Stimulated activated CD4-positive, alpha-beta T cell treated with anti-CD3 and anti-CD28 coated beads, Interleukin-1b, Interleukin-23, amount 100 ng/mL, for 4 hours (primary cell): ENCODE data around the gene DYNLT2.

ENCODE experiments used
- DNase-seq, 2 donors: peaks; one replicate each; pipeline ENCODE4 v3.0.0-alpha.2; 2020; ENCODE audit warnings: low read depth in 2 of 2

The DYNLT2 gene

DNA sequence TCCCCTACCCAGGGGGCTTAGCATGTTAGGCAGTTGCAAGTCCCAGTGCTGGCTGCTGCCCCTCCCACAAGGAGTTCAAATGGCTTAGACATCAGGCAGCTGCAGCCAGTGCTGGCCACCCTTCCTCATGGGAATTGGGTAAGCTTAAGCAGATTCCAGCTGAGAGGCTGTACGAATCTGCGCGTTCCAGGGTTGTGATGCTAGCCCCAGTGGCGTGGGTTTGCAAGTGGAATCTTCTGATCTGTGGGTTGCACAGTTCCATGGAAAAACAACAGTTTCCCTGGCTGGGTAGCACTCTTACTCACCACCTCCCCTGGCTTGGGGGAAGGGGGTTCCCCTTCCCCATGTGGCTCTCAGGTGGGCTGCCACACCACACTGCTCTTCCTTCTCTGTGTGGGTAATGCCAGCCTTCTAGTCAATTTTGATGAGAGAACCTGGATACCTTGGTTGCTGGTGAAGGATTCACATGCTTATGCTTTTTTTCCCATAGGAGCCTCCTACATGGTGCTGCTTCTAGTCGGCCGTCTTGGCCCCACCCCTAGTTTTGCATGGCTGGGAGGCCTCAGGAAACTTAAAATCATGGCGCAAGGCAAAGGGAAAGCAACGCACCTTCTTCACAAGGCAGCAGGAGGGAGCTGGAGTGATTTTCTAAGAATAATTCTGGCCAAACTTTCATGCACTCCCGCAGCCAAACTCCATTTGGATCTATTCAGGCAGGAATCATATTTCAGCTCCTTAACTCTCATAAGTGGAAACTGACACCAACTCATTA is 13.0 kb downstream of the DYNLT2 start:
- no peak for DNase-seq

DNA sequence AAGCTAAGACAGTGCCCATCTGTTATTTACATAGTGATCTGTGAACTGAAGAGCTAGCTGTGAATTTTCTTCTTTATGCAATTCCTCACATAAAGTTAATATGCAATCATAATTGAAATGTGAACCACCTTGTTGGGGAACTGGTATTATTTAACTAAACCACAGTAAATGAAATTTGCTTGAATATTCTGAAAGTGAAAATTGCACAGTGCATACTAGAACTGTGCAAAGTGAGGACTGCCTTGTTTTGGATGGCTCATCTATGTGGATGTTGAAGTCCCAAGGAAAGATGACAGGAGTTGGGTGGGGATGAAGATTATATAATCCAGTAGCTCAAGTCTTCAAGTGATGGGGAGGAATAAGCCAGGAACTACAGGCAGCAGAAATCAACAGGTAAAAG is 21.4 kb downstream of the DYNLT2 start:
- no peak for DNase-seq

DNA sequence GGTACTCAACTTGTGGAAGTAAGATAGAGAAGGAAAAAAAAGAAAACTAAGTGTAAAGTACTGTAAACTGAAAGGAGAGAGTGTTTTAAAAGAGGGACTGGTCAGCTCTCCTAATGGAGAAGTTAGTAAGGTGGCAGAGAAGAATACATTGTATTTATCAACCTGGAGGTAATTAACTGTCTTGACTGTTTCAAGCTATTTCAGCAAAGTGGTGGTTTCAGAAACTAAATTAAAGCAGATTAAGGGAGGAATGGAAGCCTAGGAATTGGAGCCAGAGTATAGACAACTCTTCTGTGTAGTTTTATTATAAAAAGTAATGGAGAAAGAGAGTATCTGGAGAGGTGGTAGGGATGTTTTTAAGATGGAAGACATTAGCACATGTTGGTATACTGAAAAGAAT is 24.4 kb downstream of the DYNLT2 start:
- DNase-seq: no peak

DNA sequence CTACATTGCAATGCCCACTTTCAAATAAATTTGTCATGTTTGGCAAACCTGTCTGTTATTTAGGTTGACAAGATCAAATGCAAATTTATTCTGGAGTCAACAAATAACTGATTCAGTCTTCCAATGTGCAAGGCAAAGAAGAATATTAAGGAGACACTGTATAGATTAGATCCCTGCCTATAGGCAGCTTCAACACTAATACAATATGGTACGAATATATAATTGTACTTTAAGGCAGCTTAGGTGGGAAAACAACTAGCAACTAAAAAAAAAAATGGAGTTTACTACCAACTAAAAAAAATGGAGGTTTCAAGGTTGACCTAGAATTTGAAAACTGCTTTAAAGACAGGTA is 25.3 kb downstream of the DYNLT2 start:
- no peak for DNase-seq

DNA sequence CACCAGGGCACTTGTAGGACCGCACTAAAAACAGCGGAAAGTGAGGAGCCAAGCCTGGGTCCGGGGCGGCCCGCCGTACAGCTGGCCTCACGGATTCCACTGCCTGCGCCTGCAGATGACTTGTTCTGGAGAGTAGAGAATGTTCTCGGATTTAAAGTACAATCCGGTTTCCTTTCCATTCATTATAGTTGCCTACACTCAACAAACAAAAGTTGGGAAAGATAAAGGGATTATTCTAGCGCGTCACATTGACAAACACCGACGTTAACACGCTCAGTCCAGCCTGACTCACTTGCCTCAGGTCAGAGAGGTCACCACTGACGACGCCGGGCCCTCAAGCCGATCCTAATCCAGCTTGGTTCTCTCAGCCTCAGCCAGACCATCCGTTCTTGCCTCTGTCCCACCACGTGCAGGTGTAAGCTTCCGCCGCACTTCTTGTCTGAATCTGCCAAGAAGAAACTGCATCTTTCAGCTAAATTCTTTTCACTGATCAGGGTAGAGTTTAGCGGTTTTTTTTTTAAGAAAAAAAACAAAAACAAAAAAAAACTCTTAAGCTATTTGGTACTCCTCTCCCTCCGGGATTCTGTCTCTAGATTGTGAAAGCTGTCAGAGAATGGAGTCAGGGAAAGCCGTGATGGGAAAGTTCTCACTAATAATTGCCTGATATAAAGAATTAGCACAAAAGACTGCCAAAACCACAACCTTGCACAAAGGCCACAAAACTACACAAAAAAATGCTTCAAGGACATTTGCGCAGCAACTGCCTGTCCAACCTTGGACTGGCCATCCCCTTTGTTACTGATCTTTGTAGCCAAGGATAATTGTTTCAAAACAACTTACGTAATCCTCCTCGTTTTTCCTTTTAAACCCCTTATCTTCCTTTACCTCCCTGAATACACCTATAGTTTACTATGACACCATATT is 26.0 kb downstream of the DYNLT2 start:
- DNase-seq: peak in 1 of 2 donors; percentile 10

DNA sequence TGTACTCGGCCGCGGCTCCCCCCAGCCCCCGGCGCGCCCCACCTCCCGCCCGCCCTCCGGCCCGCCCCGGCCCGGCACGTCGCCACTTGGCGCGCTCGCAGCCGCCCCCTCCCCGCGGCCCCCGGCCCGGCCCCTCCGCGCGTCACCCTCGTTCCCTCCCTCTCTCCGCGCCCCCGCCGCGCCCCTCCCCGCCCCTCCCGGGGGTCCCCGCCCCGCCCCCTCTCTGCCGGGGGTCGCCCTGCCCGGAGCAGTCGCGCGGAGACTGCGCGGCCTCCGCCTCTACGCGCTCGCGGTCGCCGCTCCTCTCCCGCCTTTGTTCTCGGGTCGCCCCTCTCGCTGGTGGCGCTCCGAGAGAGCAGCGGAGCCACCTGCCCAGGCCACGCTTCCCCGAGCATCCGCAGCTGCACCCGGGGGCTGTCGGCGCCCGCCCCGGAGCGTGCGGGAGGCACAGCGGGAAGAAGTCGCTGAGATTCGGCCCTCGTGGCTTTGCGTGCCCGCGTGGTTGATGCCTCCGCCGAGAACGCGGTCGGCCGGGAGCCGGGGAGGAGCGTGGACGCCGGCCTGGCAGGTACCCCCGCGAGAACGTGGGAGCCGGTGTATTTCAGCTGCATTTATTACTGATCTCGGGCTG is 26.8 kb downstream of the DYNLT2 start, which contains the start of gene PHF10:
Gene PHF10, minus strand, starts transcription at position 7 of the 631 bp plus-strand sequence. CDS start 569 bp downstream, outside the sequence.
- peak; percentile 56 to 83 for DNase-seq

DNA sequence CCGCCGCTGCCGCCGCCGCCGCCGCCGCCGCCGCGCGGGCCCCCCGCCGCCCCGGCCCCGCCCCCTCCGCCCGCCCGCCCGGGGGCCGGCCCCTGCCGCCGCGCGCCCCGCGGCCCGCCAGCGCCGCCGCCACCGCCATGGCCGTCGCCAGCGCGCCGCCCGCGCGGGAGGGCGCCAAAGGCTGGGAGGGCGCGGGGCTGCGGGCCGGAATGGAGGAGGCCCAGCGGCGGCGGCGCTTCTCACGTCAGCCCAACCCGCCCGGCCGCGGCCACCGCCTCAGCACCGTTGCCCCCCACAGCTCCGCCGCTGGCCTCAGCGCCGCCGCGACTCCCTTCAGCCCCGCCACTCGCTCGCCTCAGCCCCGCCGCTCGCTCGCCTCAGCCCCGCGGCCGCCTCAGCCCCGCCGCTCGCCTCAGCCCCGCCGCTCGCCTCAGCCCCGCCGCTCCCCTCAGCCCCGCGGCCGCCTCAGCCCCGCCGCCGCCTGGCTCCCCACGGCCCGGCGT is 27.3 kb downstream of the DYNLT2 start:
- DNase-seq: peak; percentile 5 to 44

DNA sequence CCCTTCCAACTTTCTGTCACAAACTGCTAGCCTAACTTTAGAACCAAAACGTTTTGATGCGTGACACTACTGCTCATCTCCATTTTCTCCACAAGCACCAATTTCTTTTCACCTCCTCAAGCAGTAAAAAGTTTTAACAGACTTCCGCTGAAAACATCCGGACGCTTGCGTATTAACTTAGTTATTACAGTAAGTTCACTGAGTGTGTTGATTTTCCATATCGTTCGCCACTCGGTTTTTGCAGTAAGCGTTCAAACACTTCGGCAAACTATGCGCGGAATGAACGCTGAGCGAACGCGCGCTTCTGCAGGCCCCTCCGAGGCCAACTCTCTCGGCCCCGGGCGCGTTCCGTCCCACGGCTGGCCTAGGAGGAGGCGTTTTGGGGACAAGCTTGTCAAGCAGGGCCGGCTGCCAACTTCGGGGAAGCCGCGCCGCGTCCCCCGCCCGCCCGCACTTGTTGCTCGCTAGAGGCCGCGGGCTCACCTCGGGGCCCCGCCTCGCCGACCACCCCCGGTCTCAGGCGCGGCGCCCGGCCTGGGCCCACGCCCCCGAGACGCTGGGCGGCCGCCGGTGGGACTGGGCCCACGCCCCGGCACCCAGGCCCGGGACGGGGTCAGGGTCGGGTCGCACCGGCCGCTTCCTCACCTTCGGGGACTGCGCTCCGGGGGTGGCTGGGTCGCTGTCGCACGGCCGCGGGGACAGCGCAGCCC is 28.0 kb downstream of the DYNLT2 start:
- DNase-seq: peak; percentile 33 to 57

DNA sequence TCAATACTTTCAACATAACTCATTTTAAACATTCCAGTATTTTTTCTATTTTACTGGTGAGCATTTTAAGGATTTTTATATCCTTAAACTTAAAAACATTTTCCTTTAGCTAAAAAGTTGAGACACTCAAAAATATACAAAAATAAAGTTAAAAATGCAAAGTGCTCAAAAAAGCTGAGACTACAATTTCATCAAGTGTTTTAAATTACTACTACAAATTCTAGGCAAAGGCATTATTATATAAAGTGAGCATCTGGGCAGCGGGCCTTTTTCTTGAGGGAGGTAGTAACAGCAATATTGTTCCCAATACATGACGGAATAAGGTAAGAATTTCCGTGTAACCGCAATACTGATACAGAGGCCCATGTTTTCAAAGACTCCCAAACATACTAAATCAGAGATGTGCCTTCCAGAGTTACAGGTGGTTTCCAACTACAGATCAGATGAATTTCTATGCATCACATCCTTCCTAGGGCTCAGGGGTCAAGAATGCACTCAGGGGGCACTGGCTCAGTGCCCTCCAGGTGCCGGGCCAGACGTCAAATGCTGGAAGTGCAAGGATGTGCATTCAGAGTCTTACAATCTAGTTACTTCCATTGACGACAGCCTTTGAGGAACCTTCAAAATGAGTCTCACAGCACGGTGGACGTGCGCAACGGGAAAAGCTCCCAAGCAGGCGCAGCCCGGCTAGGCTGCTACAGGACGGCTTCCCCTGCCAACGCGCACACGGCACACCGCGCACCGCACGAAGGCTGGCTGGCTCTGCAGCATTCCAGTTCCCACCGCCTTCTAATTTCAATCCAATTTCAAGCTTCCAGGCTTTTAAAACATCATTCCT is 28.8 kb downstream of the DYNLT2 start:
- DNase-seq: no peak

DNA sequence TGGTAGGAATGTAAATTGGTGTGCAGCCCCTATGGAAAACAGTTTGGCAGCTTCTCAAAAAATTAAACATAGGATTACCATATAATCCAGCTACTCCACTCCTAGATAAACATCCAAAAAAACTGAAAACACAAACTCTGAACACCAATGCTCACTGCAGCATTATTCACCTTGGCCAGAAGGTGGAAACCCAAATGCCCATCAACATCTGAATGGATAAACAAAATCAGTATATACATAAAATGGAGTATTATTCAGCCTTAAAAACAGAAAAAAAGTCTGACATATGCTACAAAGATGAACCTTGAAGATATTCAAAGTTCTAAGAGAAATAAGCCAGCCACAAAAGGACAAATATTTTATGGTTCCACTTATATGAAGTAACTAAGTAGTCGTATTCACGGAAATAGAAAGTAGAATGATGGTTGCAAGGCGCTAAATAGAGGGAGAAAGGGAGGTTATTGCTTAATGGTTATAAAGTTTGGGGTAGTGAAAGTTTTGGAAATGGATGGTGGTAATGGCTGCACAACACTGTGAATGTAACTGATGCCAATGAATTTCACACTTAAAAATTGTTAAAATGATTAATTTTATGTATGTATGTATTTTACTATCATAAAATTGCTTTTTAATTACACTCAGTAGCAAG is 31.0 kb downstream of the DYNLT2 start:
- no peak for DNase-seq

DNA sequence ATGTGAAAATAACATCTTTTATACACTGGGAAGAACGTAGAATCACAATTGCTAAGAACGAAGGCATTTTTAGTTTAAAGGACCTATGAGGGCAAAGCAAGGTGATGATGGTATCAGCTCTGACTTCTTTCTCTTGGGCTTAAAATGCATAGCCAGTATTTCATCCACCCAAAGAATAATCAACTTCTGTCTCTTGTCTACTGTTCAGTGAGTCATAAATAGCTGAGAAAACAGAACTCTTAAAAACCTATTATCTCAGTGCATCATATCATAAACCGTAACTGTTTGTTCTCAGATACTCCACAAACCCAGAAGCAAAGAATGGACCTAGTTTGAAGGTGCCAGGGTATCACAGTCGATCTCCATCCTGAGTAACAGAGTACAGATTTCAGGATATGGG is 32.3 kb downstream of the DYNLT2 start:
- DNase-seq: no peak

DNA sequence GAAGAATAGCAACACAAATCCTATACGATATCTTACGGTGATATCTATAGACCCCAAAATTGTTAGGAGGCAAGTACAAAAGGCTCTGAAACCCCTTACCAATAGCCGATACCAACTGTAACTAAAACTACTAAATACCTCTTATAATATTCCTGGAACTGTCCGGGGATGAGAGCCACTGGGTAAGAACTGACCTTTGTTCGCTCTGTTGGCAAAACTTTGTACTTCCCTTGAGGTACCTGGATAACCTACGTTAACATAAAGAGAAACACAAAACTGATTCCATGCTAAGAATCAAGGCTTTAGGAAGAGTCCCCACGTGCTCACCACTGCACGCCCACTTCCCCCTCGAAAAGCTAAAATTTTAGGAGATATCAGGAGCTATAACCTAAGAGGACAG is 36.8 kb downstream of the DYNLT2 start:
- no peak for DNase-seq

DNA sequence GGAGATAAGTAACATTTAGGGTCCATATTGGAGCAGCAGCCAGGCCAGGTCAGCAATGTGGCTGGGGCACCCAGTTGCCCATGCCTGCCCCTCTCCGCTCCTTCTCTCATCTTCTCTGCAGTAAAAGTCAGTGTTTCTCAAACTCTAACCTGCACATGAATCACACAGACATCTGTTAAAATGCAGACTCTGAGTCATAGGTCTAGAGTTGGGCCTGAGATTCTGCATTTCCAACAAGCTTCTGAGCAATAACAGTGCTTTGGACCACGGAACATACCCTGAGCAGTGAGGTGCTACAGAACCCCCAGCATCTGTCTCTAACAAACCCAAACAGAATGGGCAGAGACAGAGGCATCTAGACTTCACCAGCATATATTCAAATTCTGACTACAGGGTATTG is 37.2 kb downstream of the DYNLT2 start:
- no peak for DNase-seq

DNA sequence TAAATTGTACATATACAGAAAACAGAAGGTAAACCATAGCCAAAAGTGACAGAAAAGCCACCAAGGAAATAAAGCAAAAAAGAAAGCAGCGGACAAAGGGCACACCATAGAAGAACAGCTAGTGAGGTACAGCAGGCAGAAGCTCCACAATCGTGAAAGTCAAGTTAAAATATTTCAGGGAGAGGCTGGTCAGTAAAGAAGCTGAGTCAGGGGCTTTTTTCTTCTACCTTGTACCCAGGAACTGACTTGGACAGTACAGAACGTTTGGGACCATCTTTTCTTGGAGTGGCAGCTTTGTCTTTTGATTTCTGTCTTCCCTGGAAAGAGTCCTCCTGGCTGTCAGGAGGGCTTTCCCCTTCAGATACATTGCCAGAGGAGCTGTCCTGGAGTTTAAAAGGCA is 41.4 kb downstream of the DYNLT2 start:
- DNase-seq: no peak

DNA sequence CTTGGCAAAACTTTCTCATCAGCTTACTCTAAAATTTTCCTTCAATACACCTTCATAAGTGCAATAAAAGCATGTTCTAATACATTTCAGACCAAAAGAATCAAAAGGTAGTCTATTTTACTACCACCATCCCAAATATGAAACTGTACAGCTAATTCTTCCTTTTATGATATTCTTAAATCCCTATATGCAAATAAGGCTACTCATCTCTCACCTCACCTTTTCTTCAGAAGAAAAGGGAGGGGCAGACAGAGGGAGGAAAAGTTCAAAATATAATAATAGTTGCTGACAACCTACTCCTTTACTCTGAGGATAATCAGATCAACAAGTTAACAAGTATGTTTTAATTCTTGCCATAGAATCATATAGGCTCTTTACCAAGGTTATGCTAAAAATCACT is 42.1 kb downstream of the DYNLT2 start:
- no peak for DNase-seq

DNA sequence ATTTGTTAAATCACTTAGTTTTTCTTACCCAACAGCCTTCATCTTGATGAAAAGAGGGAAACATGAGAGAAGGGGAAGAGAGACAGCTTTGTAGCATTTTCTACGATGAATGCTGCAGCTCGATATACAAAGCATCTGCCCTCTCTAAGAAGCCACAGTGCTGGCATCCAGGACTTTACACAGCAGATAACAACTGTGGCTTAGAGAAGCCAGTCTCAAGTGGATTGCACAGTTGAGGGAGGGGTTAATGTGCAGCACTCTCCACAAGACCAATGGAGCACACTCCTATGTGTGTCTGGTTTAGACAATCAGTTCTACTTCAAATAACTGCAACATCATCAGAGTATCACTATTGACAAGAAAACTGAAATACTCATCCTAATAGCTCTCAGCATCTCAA is 43.6 kb downstream of the DYNLT2 start:
- no peak for DNase-seq

DNA sequence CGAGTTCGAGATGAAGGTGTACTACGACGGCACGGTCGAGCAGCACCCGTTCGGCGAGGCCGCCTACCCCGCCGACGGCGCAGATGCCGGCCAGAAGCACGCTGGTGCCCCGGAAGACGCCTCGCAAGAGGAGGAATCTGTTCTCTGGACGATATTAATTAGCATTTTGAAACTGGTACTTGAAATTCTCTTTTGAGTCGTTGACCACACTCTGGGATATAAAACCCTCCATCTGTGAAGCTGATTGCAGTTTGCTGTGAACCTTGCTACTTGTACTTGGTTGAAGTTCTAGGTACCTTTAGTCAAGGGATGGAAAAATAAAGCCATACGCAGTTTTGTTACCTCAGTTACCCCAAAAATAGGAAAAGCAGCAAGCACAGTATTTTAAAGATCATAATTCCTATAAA is 48.5 kb downstream of the DYNLT2 start:
- DNase-seq: peak in 1 of 2 donors; percentile 25

DNA sequence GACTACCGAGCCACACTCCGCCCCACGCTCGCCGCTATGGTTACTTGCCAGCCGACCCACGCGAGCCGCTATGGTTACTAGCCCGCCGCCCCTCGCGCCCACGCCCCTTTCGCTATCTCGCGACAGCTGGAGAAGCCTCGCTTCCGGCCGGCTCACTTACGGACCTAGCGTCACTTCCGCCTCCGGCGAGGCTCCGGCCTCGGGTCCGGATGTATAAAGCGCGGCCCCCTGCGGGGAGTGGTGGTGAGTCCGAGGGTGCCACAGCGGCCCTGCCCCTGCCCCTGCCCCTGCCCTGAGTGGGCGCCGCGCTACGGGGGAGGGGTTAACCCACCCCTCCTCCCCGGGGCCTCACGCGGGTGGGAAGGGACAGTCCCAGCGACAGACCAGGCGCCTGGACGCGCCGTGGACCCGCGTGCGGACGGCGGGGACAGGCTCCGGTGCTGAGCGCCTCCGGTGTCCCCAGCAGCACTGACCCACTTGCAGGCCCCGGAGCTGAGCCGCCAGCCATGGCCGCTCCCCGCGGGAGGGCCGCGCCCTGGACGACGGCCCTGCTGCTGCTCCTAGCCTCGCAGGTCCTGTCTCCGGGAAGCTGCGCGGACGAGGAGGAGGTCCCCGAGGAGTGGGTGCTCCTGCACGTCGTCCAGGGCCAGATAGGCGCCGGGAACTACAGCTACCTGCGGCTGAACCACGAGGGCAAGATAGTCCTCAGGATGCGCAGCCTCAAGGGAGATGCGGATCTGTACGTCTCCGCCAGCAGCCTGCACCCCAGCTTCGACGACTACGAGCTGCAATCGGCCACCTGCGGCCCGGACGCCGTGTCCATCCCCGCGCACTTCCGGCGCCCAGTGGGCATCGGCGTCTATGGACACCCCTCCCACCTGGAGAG is 49.2 kb downstream of the DYNLT2 start, which contains the start of the genes C6orf120 and WDR27:
Gene C6orf120, plus strand, starts transcription at position 173 of the 886 bp plus-strand sequence. Its CDS starts 334 bp downstream, at position 507.
Gene WDR27, minus strand, starts transcription at position 76 of the 886 bp plus-strand sequence. CDS start 13,024 bp downstream, outside the sequence.
- DNase-seq: peak; percentile 97 to 98
